ENCODE results near the gene JAGN1.
A peak's percentile ranks its signal among the peaks of the same experiment; 100 is the strongest.

Gene JAGN1

DNA sequence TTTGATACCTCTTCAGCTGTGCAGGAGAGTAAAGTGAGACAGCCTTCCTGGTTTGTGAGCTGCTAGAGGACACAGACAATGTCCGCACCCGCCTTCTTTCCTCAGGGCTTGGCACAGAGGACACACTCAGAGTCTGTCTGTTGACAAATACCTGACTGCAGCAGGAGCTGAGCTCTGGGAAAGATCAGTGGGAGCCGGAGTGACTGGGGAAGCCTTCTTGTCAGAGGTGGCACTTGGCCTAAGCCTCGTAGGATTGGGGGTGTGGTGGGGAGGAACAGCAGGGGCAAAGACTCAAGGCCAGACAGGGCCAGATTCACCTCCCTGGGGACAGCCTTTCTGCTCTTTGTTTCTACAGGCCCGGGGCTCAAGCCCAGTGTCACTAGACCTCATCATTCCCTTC, 23.2 kb downstream of the JAGN1 start:
- DNase-seq (ENCODE audit: low read depth, low spot score) = no peak
- in situ Hi-C loops (cut with HindIII; ENCODE audit: low sequenced_read_pairs) = no loop called here

DNA sequence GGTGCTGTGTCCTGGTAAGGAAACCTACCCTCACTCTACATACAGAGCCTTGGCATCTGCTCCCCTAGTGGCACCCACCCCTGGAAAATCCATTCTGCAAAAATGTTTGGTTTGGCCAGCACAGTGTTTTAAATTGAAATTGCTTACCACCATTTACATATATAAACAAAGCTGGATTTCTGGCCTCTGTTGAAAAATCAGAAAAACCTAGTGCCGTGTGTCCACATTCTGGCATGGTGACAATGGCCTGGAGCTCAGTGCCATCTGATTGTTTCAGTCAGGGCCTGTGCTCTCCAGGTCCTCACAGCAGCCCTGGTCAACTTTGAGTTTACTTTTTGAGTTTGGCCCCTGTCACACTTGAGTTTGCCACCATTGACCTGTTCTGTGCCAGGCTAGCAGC, 23.6 kb downstream of the JAGN1 start:
- H3K4me3 ChIP-seq (ENCODE audit: low read depth, low read length) = no peak overlapping the region
- TF ChIP-seq, protein P1, sequence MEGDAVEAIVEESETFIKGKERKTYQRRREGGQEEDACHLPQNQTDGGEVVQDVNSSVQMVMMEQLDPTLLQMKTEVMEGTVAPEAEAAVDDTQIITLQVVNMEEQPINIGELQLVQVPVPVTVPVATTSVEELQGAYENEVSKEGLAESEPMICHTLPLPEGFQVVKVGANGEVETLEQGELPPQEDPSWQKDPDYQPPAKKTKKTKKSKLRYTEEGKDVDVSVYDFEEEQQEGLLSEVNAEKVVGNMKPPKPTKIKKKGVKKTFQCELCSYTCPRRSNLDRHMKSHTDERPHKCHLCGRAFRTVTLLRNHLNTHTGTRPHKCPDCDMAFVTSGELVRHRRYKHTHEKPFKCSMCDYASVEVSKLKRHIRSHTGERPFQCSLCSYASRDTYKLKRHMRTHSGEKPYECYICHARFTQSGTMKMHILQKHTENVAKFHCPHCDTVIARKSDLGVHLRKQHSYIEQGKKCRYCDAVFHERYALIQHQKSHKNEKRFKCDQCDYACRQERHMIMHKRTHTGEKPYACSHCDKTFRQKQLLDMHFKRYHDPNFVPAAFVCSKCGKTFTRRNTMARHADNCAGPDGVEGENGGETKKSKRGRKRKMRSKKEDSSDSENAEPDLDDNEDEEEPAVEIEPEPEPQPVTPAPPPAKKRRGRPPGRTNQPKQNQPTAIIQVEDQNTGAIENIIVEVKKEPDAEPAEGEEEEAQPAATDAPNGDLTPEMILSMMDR (IDR thresholded peaks at IDR 0.05; ENCODE audit: low read depth, low read length) = no peak
- in situ Hi-C loops (cut with HindIII; ENCODE audit: low sequenced_read_pairs) = no loop called here
- no peak for DNase-seq (ENCODE audit: low read depth, low spot score)

More for the DNA sequence above, 23.2 kb downstream of the JAGN1 start:
- H3K4me3 ChIP-seq (ENCODE audit: low read depth, low read length) = no peak overlapping the region
- TF ChIP-seq, protein P1 (IDR thresholded peaks at IDR 0.05; ENCODE audit: low read depth, low read length) = no peak

DNA sequence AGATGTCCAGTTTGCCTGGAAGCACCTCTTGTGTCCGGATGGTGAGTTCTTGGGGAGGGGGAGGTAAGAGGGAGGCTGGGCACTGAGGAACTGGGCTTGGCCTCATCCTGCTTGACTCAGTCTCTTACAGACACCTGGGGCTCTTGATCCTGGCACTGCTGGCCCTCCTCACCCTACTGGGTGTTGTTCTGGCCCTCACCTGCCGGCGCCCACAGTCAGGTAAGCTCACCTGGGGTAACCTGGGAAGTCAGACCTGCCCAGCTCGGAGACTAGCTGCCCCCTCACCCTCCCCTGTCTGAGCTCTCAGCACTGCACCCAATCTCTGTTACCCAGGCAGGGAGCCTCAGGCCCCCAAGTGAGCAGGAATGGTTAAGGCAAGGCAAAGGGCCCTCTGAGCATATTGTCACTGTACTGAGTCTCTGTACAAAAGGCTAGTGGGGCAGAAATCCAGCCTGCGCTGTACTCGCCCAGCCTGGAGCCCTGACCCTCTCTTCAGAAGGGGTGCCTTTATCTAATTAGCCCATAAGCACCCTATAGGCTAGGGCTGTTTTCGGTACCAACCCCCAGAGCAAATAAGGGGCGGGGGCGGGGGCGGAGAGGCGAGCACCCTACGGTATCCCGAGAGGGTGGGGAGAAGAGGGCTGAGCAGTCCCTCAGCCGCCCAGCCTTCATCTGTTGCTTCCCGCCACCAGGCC, 24.3 kb downstream of the JAGN1 start:
- in situ Hi-C loops (cut with HindIII; ENCODE audit: low sequenced_read_pairs) = no loop called here
- H3K4me3 ChIP-seq (ENCODE audit: low read depth, low read length) = no peak overlapping the region
- TF ChIP-seq, protein P1 (IDR thresholded peaks at IDR 0.05; ENCODE audit: low read depth, low read length) = no peak
- no peak for DNase-seq (ENCODE audit: low read depth, low spot score)

DNA sequence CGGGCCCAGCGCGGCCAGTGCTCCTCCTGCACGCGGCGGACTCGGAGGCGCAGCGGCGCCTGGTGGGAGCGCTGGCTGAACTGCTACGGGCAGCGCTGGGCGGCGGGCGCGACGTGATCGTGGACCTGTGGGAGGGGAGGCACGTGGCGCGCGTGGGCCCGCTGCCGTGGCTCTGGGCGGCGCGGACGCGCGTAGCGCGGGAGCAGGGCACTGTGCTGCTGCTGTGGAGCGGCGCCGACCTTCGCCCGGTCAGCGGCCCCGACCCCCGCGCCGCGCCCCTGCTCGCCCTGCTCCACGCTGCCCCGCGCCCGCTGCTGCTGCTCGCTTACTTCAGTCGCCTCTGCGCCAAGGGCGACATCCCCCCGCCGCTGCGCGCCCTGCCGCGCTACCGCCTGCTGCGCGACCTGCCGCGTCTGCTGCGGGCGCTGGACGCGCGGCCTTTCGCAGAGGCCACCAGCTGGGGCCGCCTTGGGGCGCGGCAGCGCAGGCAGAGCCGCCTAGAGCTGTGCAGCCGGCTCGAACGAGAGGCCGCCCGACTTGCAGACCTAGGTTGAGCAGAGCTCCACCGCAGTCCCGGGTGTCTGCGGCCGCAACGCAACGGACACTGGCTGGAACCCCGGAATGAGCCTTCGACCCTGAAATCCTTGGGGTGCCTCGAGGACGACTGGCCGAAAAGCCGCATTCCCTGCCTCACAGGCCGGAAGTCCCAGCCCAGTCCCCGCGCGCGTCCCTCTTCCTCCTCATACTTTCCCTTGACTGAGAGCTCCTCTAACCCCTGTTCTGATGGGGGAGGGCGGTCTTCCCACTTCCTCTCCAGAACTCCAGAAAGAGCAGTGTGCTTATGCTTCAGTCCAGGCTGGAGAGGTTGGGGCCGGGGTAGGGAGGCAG, 25.1 kb downstream of the JAGN1 start:
- TF ChIP-seq, protein P1 (IDR thresholded peaks at IDR 0.05; ENCODE audit: low read depth, low read length) = peak; percentile 54
- in situ Hi-C loops (cut with HindIII; ENCODE audit: low sequenced_read_pairs) = no loop called here
- peak overlapping the region; percentile 35 for H3K4me3 ChIP-seq (ENCODE audit: low read depth, low read length)
- DNase-seq (ENCODE audit: low read depth, low spot score) = peak; percentile 44

DNA sequence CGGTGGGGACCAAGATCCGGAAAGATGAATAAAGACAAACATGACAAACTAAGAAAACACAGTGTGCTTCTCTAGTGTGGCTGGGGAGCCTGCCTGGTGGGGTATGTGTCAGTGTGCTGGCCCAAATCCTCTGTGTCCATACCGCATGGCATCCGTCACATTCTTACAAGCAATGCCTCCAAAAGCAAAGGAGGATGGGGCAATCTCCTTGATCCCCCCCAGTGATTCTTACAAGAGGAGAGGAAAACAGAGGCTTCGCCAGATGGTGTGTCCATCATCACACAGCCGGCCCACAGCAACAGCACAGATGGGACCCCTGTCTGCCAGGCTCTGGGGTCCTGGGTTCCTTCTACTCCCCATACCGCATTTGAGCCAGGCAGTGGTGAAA, 25.9 kb downstream of the JAGN1 start:
- DNase-seq (ENCODE audit: low read depth, low spot score) = peak; percentile 14
- peak overlapping the region; percentile 45 for H3K4me3 ChIP-seq (ENCODE audit: low read depth, low read length)
- TF ChIP-seq, protein P1 (IDR thresholded peaks at IDR 0.05; ENCODE audit: low read depth, low read length) = no peak
- in situ Hi-C loops (cut with HindIII; ENCODE audit: low sequenced_read_pairs) = no loop called here

DNA sequence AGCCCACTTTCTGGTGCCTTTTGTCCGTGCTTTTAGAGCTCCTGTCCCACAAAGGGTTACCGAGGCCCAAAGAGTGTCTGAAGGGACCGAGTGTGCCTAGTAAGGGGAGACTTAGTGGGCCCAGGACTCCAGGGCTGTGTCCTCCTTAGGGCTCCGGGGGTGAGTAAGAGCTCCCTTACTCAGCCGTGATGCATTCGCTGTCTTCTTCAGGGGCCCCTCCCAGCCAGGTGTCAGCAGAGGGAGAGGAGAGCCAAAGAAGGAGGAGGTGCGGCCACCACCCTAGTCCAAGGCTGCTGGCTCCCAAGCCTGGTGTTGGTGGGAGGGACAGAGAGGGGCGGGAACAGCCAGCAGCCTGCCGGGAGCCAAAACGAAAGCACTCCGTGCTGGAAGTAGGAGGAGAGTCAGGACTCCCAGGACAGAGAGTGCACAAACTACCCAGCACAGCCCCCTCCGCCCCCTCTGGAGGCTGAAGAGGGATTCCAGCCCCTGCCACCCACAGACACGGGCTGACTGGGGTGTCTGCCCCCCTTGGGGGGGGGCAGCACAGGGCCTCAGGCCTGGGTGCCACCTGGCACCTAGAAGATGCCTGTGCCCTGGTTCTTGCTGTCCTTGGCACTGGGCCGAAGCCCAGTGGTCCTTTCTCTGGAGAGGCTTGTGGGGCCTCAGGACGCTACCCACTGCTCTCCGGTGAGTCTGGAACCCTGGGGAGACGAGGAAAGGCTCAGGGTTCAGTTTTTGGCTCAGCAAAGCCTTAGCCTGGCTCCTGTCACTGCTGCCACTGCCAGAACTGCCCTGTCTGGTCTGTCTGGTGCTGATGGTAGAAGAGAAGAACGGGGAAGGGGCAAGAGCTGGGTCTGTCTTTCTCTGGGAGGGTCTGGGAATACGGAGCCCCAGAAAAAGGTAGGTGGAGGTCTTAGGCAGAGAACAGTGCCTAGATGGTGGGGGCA, 26.6 kb downstream of the JAGN1 start, which contains the start of gene IL17RC:
IL17RC (plus strand) TSS at position 365 of the 947 bp plus-strand sequence; CDS start at position 583, 218 bp downstream.
- peak; percentile 88 for DNase-seq (ENCODE audit: low read depth, low spot score)

More for the DNA sequence above, 26.6 kb downstream of the JAGN1 start, which contains the start of gene IL17RC:
- in situ Hi-C loops (cut with HindIII; ENCODE audit: low sequenced_read_pairs) = no loop called here
- H3K4me3 ChIP-seq (ENCODE audit: low read depth, low read length) = peak within 1 kb of the TSS; percentile 45
- TF ChIP-seq, protein P1 (IDR thresholded peaks at IDR 0.05; ENCODE audit: low read depth, low read length) = no peak

Measured in astrocyte of the spinal cord (primary cell).